ENCODE data around the gene ZNF536.

DNA sequence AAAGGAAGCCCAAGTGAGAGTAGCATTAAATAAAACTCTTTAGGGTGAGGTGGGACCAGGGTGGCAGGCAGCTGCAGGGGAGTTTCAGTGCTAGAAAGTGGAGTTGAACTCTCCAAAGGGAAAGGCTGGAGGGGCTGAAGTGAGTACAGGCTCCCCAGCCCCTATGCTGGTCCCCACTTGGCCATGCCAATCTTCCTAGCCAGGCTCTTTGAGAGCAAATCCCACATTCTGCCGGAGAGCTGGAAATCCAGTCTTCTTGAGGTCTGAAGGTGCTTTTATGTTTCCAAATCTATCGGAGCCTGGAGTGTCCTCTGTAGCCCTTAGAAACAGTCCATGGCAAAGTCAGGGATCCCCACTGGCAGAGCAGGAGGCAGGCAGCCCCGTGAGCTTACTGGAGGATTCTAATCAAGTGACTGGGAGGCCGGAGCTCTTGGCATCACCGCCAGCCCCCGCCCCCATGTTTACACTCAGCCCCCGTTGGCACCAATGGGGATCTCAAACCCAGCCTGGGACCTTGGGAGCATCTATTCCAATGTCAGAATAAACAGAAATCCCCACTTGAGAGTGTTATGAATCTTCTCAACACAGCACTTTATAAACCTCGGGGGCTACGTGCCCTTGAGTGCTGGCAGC is 18.3 kb downstream of the ZNF536 start:
- TF ChIP-seq, protein P1, sequence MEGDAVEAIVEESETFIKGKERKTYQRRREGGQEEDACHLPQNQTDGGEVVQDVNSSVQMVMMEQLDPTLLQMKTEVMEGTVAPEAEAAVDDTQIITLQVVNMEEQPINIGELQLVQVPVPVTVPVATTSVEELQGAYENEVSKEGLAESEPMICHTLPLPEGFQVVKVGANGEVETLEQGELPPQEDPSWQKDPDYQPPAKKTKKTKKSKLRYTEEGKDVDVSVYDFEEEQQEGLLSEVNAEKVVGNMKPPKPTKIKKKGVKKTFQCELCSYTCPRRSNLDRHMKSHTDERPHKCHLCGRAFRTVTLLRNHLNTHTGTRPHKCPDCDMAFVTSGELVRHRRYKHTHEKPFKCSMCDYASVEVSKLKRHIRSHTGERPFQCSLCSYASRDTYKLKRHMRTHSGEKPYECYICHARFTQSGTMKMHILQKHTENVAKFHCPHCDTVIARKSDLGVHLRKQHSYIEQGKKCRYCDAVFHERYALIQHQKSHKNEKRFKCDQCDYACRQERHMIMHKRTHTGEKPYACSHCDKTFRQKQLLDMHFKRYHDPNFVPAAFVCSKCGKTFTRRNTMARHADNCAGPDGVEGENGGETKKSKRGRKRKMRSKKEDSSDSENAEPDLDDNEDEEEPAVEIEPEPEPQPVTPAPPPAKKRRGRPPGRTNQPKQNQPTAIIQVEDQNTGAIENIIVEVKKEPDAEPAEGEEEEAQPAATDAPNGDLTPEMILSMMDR (conservative IDR thresholded peaks at IDR 0.05; ENCODE audit: low read depth, low read length) = no peak
- TF ChIP-seq BHLHE40 (IDR thresholded peaks at IDR 0.05; ENCODE audit: low read depth, low read length) (no peak), RFX5 (IDR thresholded peaks at IDR 0.05; ENCODE audit: low read depth, low read length) (no peak), CEBPB (IDR thresholded peaks at IDR 0.05; ENCODE audit: low read depth, low read length) (no peak), RAD21 (IDR thresholded peaks at IDR 0.05; ENCODE audit: low read length) (no peak), POLR2A (IDR thresholded peaks at IDR 0.05; ENCODE audit: low read depth, low read length) (no peak), FOS (IDR thresholded peaks at IDR 0.05; ENCODE audit: low read depth, low read length) (no peak), SMC3 (IDR thresholded peaks at IDR 0.05; ENCODE audit: low read depth, low read length) (no peak), CHD1 (IDR thresholded peaks at IDR 0.05; ENCODE audit: low read depth, low read length) (no peak)

Measured in IMR-90 (cell line).